RWPE1 (cell line): ENCODE results near the gene NCKAP5.

Experiments used
- CTCF ChIA-PET: fragments of 350-600 bp; sonication (Branson Sonifier 250); formaldehyde crosslinking; extraction: SDS; loops from one replicate; lab custom pipeline; 2021; lab: Yijun Ruan, JAX
- POLR2A ChIA-PET: fragments of 400-600 bp; formaldehyde crosslinking; extraction: SDS; loops from one replicate; lab custom pipeline; 2020; ENCODE audit warnings: antibody characterized with exemption; ENCODE audit not compliant: low non-redundant PET; lab: Yijun Ruan, JAX
- DNase-seq: peaks from one replicate; pipeline ENCODE4 v3.0.0; 2012; ENCODE audit warnings: low spot score
- H3K27ac ChIP-seq: fragments of 450-650 bp; 2 replicates; pipeline ENCODE4 v1.5.1; 2017
- TF ChIP-seq, protein P1 (sequence below): fragments of 450-650 bp; conservative IDR thresholded peaks from 2 replicates; pipeline ENCODE4 v1.5.1; 2017; ENCODE audit warnings: low read depth, mild to moderate bottlenecking

Gene NCKAP5

DNA sequence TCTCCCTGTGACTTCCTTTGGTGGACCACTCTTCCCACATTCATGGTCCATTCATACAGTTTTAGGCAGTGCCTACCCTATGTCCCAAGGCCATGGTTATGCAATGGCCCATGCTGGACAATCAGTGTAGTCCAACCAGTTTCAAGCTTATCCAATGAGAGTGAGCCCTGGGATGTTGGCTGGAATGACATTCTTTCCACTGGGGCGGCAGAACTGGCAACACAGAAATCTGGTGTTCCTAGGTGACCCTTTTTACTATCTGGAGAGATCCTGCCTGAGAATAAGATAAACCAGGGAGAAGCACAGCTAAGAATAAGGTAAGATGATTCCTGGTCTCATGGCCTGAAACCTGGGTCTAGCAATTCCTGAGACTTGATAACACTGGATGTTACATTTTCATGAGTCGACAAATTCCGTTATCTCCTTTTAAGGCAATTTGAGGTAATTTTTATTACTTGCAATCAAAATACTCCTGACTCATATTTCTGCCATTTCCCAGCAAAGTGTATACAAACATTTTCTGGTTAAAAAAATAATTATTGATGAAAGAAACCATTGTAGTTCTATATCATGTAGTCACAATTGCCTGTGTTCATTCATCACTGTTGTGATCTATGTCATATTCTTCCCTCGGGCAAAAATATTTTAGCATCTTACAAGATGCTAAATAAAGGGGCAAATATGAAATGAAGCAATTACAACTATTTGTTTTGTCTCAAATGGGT is 626.8 kb downstream of the NCKAP5 start:
- H3K27ac ChIP-seq, result no peak overlapping the region
- no peak for DNase-seq
- ChIA-PET POLR2A (no interaction called here), CTCF (no interaction called here)
- TF ChIP-seq, protein P1, sequence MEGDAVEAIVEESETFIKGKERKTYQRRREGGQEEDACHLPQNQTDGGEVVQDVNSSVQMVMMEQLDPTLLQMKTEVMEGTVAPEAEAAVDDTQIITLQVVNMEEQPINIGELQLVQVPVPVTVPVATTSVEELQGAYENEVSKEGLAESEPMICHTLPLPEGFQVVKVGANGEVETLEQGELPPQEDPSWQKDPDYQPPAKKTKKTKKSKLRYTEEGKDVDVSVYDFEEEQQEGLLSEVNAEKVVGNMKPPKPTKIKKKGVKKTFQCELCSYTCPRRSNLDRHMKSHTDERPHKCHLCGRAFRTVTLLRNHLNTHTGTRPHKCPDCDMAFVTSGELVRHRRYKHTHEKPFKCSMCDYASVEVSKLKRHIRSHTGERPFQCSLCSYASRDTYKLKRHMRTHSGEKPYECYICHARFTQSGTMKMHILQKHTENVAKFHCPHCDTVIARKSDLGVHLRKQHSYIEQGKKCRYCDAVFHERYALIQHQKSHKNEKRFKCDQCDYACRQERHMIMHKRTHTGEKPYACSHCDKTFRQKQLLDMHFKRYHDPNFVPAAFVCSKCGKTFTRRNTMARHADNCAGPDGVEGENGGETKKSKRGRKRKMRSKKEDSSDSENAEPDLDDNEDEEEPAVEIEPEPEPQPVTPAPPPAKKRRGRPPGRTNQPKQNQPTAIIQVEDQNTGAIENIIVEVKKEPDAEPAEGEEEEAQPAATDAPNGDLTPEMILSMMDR, result no peak

DNA sequence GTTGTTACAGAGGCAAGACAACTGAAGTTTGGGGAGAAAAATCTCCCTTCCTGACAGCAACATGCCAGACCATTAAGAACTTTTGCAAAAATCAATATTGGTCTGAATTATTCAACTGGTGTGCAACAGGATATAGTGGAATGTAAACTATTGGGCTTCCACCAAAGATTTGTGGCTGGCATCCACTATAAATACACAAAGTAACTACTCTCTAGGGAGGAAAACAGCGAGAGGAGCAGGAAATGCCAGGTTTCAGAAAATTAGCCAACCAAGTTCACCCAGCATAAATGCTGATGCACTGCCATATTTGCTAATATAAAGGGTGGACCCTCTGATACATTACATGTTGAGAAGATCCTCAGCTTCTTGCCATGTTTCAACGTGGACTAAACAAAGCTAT is 630.6 kb downstream of the NCKAP5 start:
- DNase-seq, result no peak
- H3K27ac ChIP-seq, result no peak overlapping the region
- TF ChIP-seq, protein P1, result no peak
- POLR2A ChIA-PET, result no interaction called here
- CTCF ChIA-PET, result no interaction called here

DNA sequence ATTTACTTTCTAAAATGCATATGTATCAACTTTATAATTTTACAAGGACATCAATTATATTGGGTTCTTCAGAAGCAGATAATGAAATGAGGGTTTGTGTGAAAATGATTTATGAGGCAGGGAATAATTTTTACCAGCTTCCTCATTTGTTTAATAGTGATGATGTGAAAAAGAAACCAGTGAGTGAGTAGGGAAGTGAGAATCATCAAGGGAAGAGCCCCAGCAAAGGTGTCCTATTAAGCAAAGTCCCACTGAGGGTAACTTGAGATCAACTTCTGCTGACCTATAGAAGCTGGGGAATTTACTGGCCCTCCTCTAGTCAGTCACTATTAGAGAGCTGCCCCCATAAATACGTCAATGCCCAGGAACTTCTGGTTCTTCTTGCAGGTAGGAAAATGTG is 631.5 kb downstream of the NCKAP5 start:
- DNase-seq, result no peak
- CTCF ChIA-PET, result no interaction called here
- TF ChIP-seq, protein P1, result no peak
- POLR2A ChIA-PET, result no interaction called here
- H3K27ac ChIP-seq, result no peak overlapping the region

DNA sequence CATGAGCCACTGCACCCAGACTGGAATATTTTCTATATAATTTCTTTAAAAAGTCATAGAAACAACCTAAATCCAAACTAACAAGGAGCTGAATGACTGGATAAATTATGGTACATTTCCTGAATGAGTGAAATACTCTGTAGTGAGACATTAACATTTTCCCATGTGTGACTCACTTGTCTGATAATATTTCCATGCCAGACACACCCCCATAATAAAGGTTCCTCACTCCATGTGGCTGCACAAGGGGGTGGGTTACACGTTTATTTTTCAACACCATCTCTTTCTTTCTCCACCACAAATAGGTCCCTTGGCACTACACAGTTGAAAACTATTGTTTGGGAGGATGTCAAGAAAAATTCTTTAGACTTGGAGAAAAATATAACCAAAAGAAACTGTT is 632.0 kb downstream of the NCKAP5 start:
- no peak overlapping the region for H3K27ac ChIP-seq
- no peak for DNase-seq
- CTCF ChIA-PET, result no interaction called here
- POLR2A ChIA-PET, result no interaction called here
- TF ChIP-seq, protein P1, result no peak

DNA sequence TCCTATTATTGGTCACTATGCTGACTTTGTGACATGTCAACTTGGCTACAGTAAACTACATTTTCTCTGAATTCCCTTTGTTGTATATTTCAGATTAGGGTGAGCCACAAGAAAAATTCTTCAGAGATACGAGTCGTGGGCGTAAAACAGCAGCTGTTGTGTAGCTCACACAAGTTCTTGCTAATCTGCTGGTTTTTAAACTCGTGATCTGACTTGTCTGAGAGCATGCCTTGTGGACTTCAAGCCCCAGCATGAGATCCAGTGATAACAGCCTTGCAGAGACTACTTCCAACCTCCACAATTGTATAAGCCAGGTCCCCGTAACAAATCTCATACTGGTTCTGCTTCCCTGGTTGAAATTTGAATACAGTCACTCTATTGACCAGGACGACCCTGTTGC is 638.5 kb downstream of the NCKAP5 start:
- no peak for DNase-seq
- TF ChIP-seq, protein P1, result no peak
- H3K27ac ChIP-seq, result no peak overlapping the region
- CTCF ChIA-PET, result no interaction called here
- POLR2A ChIA-PET, result no interaction called here

DNA sequence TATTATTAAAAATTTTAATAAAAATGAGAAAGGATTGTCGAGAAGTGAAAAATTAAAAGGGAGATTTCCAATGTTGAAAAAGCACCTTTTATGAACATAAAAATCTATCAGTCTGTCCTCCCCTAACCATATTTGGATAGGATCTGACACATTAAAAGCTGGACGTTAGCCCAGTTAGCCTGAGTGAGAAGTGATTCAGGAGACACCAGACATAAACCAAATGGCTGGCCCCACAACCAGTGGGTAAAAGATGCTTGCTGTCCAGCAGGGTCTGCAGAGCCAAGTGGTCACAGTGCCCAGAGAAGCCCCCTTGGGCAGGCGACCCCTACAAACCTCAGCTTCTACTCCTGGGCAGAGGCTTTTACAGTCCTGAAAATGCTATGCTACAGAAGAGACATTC is 644.5 kb downstream of the NCKAP5 start:
- DNase-seq, result no peak
- H3K27ac ChIP-seq, result no peak overlapping the region
- CTCF ChIA-PET, result no interaction called here
- TF ChIP-seq, protein P1, result no peak
- POLR2A ChIA-PET, result no interaction called here
